OCI-LY1 (cell line): ENCODE data around the gene SCART1.
A peak's percentile ranks its signal among the peaks of the same experiment; 100 is the strongest.

Experiments
- H2AFZ ChIP-seq: fragments of 200-600 bp; sonication (generic), shearing (Covaris generic); 2 replicates; pipeline ENCODE4 v1.6.0; 2014; ENCODE audit warnings: antibody characterized with exemption, mild to moderate bottlenecking, low read length
- H3F3A ChIP-seq: fragments of 200-600 bp; sonication (generic), shearing (Covaris generic); 2 replicates; pipeline ENCODE4 v1.6.0; 2014; ENCODE audit warnings: mild to moderate bottlenecking, antibody characterized with exemption, low read length, moderate library complexity; ENCODE audit not compliant: insufficient read depth
- H3K27ac ChIP-seq: fragments of 200-600 bp; sonication (generic); 2 replicates; pipeline ENCODE4 v1.5.1; 2014; ENCODE audit warnings: low read length, mixed run types, mild to moderate bottlenecking, low read depth; ENCODE audit not compliant: poor library complexity, severe bottlenecking
- H3K27me3 ChIP-seq: fragments of 200-600 bp; sonication (generic); 2 replicates; pipeline ENCODE4 v1.6.0; 2014; ENCODE audit warnings: antibody characterized with exemption, mild to moderate bottlenecking, low read length, moderate library complexity; ENCODE audit not compliant: insufficient read depth
- H3K36me3 ChIP-seq: fragments of 200-600 bp; sonication (generic); 2 replicates; pipeline ENCODE4 v1.6.1; 2014; ENCODE audit warnings: mild to moderate bottlenecking, antibody characterized with exemption, low read length, moderate library complexity, mixed read lengths; ENCODE audit not compliant: insufficient read depth
- H3K4me1 ChIP-seq: fragments of 200-600 bp; sonication (generic); 2 replicates; pipeline ENCODE4 v1.5.1; 2014; ENCODE audit warnings: mild to moderate bottlenecking, low read length, moderate library complexity; ENCODE audit not compliant: insufficient read depth, severe bottlenecking
- H3K4me2 ChIP-seq: fragments of 200-600 bp; sonication (generic), shearing (Covaris generic); 2 replicates; pipeline ENCODE4 v1.6.1; 2014; ENCODE audit warnings: low read length
- H3K4me3 ChIP-seq: fragments of 200-600 bp; sonication (generic); 2 replicates; pipeline ENCODE4 v1.5.1; 2014; ENCODE audit warnings: low read length, low read depth, mild to moderate bottlenecking, mixed read lengths; ENCODE audit not compliant: poor library complexity, severe bottlenecking
- H3K79me2 ChIP-seq: fragments of 200-600 bp; shearing (Covaris generic); 2 replicates; pipeline ENCODE4 v1.6.1; 2016; ENCODE audit warnings: mixed run types, low read length, mixed read lengths; ENCODE audit not compliant: insufficient read depth
- H3K9ac ChIP-seq: fragments of 200-600 bp; sonication (generic), shearing (Covaris generic); 2 replicates; pipeline ENCODE4 v1.6.1; 2014; ENCODE audit warnings: mild to moderate bottlenecking, low read length, mixed read lengths
- H3K9me2 ChIP-seq: fragments of 200-600 bp; sonication (generic), shearing (Covaris generic); 2 replicates; pipeline ENCODE4 v1.6.1; 2014; ENCODE audit warnings: low read depth, mild to moderate bottlenecking, low read length, mixed read lengths
- H3K9me3 ChIP-seq: fragments of 200-600 bp; shearing (Covaris generic); 2 replicates; pipeline ENCODE4 v1.6.1; 2014; ENCODE audit warnings: low read length, mixed read lengths
- H4K20me1 ChIP-seq: fragments of 200-600 bp; sonication (generic), shearing (Covaris generic); 2 replicates; pipeline ENCODE4 v1.6.0; 2016; ENCODE audit warnings: mild to moderate bottlenecking, low read length; ENCODE audit not compliant: insufficient read depth
- CTCF ChIP-seq: fragments of 200-600 bp; sonication (generic), shearing (Covaris generic); IDR thresholded peaks from 2 replicates; pipeline ENCODE4 v1.5.1; 2017; ENCODE audit warnings: mild to moderate bottlenecking, antibody characterized with exemption, low read length, moderate library complexity, mixed read lengths
- EZH2 ChIP-seq: fragments of 200-600 bp; sonication (generic), shearing (Covaris generic); IDR thresholded peaks from 2 replicates; pipeline ENCODE4 v1.8.0; 2017; ENCODE audit warnings: borderline replicate concordance, mixed run types, mild to moderate bottlenecking, antibody characterized with exemption, low read length, moderate library complexity, mixed read lengths

SCART1 gene

GRCh38 chr10:133455196-133455595 is 1.5 kb downstream of the SCART1 start:
- Histone ChIP-seq H4K20me1 (no peaks in the 10 kb centered on the region), H3K36me3 (no peaks in the 10 kb centered on the region), H3K4me1 (peaks cover 4% of the 10 kb centered on the region), H3K9me2 (no peaks in the 10 kb centered on the region), H3K9ac (no peak overlapping the region; the same call in 1 of the 2 replicates), H3K4me3 (peak overlapping the region; percentile 63), H2AFZ (no peak overlapping the region), H3K9me3 (no peaks in the 10 kb centered on the region), H3F3A (no peaks in the 10 kb centered on the region), H3K79me2 (no peaks in the 10 kb centered on the region), H3K27ac (no peak overlapping the region), H3K27me3 (no peaks in the 10 kb centered on the region), H3K4me2 (peak overlapping the region; percentile 13; the same call in 1 of the 2 replicates)
- TF ChIP-seq CTCF (no peak), EZH2 (no peak)

GRCh38 chr10:133455611-133456031 is 1.9 kb downstream of the SCART1 start:
- Histone ChIP-seq H3K9ac (no peak overlapping the region), H3K27me3 (no peaks in the 10 kb centered on the region), H3F3A (no peaks in the 10 kb centered on the region), H3K27ac (no peak overlapping the region), H4K20me1 (no peaks in the 10 kb centered on the region), H2AFZ (no peak overlapping the region), H3K4me2 (no peak overlapping the region), H3K36me3 (no peaks in the 10 kb centered on the region), H3K9me3 (no peaks in the 10 kb centered on the region), H3K4me3 (peak overlapping the region; percentile 63), H3K9me2 (no peaks in the 10 kb centered on the region), H3K4me1 (peaks cover 4% of the 10 kb centered on the region), H3K79me2 (no peaks in the 10 kb centered on the region)
- no peak for TF ChIP-seq CTCF
- TF ChIP-seq EZH2: no peak

GRCh38 chr10:133456041-133456951 is 2.6 kb downstream of the SCART1 start:
- no peaks in the 10 kb centered on the region for H3K9me3 ChIP-seq
- no peaks in the 10 kb centered on the region for H3K36me3 ChIP-seq
- peaks cover 4% of the 10 kb centered on the region for H3K4me1 ChIP-seq
- H3K27ac ChIP-seq: no peak overlapping the region
- H3K9ac ChIP-seq: no peak overlapping the region
- H3K4me2 ChIP-seq: no peak overlapping the region
- no peaks in the 10 kb centered on the region for H3F3A ChIP-seq
- no peak for TF ChIP-seq EZH2
- no peak for TF ChIP-seq CTCF
- H3K9me2 ChIP-seq: no peaks in the 10 kb centered on the region
- H3K79me2 ChIP-seq: no peaks in the 10 kb centered on the region
- no peak overlapping the region for H2AFZ ChIP-seq
- H3K27me3 ChIP-seq: no peaks in the 10 kb centered on the region
- no peak overlapping the region for H3K4me3 ChIP-seq
- H4K20me1 ChIP-seq: no peaks in the 10 kb centered on the region
